Measurements from ENCODE around the gene SLC30A7.

DNA sequence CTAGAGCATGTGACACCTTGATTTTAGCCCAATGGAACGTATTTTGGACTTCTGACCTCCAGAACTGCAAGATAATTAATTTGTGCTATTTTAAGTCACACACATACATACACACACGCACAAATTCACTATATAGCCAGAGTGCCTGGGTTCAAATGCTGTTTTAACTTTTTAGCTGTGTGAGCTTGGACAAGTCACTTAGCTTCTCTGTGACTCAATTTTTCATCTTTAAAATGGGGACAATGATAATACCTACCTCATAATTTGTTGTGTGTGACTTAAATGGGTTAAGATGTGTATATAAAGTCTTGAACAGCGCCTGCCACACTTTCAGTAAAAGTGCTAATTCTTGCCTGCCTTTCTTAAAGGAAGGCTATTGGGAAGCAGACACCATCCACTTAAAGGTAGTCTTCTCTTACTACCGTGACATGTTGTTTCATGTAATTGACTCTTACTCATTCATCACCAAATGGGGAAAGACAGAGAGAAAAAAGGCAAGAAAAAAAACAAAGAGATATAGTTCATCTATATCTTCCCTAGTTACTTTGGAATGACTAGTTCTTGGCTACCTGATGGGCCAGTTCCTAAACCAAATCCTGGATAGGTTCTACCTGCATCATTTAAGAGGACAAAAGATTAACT is 56.3 kb downstream of the SLC30A7 start:
- TF ChIP-seq, protein P1, sequence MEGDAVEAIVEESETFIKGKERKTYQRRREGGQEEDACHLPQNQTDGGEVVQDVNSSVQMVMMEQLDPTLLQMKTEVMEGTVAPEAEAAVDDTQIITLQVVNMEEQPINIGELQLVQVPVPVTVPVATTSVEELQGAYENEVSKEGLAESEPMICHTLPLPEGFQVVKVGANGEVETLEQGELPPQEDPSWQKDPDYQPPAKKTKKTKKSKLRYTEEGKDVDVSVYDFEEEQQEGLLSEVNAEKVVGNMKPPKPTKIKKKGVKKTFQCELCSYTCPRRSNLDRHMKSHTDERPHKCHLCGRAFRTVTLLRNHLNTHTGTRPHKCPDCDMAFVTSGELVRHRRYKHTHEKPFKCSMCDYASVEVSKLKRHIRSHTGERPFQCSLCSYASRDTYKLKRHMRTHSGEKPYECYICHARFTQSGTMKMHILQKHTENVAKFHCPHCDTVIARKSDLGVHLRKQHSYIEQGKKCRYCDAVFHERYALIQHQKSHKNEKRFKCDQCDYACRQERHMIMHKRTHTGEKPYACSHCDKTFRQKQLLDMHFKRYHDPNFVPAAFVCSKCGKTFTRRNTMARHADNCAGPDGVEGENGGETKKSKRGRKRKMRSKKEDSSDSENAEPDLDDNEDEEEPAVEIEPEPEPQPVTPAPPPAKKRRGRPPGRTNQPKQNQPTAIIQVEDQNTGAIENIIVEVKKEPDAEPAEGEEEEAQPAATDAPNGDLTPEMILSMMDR (IDR thresholded peaks at IDR 0.05): no peak
- TF ChIP-seq EZH2 (IDR thresholded peaks at IDR 0.05): no peak
